ENCODE data around the gene B3GNT4. TPM values are rescaled to one million over a fixed set of nuclear protein-coding genes. Genes with fewer than 3 reads are reported as not detected.
A peak's percentile ranks its signal among the peaks of the same experiment; 100 is the strongest.

B3GNT4 gene
- total and polyA plus RNA-seq, 2 of the 13 experiments (the other 11 are each of a cell fraction or from before 2014, with no cell fraction given): 0.04 to 0.21 TPM

DNA sequence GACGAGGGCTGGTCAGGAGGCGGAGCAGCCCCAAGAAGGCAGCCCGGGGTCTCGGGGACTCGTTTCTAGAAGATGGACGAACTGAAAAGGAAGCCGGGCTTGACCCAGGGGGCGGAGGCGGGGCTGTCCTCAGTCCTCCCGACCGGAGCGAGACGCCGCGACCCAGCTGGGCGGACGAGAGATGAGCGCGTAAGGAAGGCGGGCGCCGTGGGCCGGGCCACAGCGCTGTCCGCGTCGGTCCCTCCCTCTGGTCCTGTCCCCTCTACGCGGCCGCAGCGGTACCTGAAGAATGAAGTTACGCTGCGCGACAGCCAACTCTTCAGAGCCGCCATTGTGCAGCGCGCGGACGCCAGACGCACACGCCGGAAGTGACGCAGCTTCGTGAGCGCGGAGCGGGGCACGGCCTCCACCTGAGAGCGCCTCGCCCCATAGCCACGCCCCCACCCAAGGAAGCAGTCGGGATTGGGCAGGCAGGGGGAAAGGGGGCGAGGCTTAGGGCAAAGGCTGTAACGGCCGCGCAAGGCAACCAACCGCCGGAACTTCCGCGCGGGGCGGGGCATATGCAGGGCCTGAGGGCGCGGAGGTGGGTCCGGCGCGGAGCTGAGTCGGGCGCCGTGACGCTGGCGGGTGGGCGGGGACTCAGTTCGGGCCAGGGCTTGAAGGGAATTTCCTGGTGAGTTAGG is 22.3 kb downstream of the B3GNT4 start, which contains the start of gene DIABLO (continued):
- no peak for TF ChIP-seq ZNF710 (CRISPR knock-in tag; IDR thresholded peaks at IDR 0.05; ENCODE audit: borderline replicate concordance)
- peak; percentile 46; the same call in 1 of the 2 replicates for TF ChIP-seq RFX5 (IDR thresholded peaks at IDR 0.05; ENCODE audit: low read depth, low read length)
- no peak for TF ChIP-seq RERE (CRISPR knock-in tag; IDR thresholded peaks at IDR 0.05; ENCODE audit: low read depth)
- no peak for TF ChIP-seq ZFP36 (IDR thresholded peaks at IDR 0.05; ENCODE audit: borderline replicate concordance, low read depth, low read length, partially characterized antibody)
- no peak for TF ChIP-seq USF2 (IDR thresholded peaks at IDR 0.05; ENCODE audit: low read depth, low read length)
- peak; percentile 55; the same call in 1 of the 2 replicates for TF ChIP-seq USF2 (CRISPR knock-in tag; IDR thresholded peaks at IDR 0.05; ENCODE audit: borderline replicate concordance)
- TF ChIP-seq ZFP36L1 (CRISPR knock-in tag; IDR thresholded peaks at IDR 0.05): no peak
- TF ChIP-seq ZBTB37 (CRISPR knock-in tag; IDR thresholded peaks at IDR 0.05): no peak
- TF ChIP-seq SNAPC4 (CRISPR knock-in tag; IDR thresholded peaks at IDR 0.05): no peak

Data from HepG2 (cell line).